MG63 (cell line): Measurements from ENCODE around the gene IFNA6. TPM values are rescaled to one million over a fixed set of nuclear protein-coding genes. Genes with fewer than 3 reads are reported as not detected.

Source experiments
- total RNA-seq: library from RNA; depleted of rRNA; stranded (reverse); fragments of >200 nt; shearing (Covaris generic); gene quantifications from 2 replicates; pipeline ENCODE4 v1.2.3, GENCODE V29; 2014; ENCODE audit warnings: low replicate concordance; rRNA removed

The IFNA6 gene
- total RNA-seq, 1 experiment from 2014 or later: not detected

Other genes with a start within 250 kb of the IFNA6 start
- not detected in 2 replicates for gene IFNW1, start 209.1 kb downstream of the IFNA6 start, total RNA-seq
- not detected in 2 replicates for gene IFNA21, start 184.2 kb downstream of the IFNA6 start, total RNA-seq
- gene IFNA4, start 163.3 kb downstream of the IFNA6 start, total RNA-seq: not detected in 2 replicates
- gene IFNA7, start 148.7 kb downstream of the IFNA6 start, total RNA-seq: not detected in 2 replicates
- not detected in 2 replicates for gene IFNA10, start 143.7 kb downstream of the IFNA6 start, total RNA-seq
- not detected in 2 replicates for gene IFNA16, start 133.6 kb downstream of the IFNA6 start, total RNA-seq
- gene IFNA17, start 122.7 kb downstream of the IFNA6 start, total RNA-seq: not detected in 2 replicates
- not detected in 2 replicates for gene IFNA14, start 110.9 kb downstream of the IFNA6 start, total RNA-seq
- gene IFNA5, start 45.6 kb downstream of the IFNA6 start, total RNA-seq: not detected in 2 replicates
- gene KLHL9, start 15.5 kb downstream of the IFNA6 start, total RNA-seq: 46.6 and 58.6 TPM in 2 replicates
- not detected in 2 replicates for gene IFNA13, start 17.2 kb upstream of the IFNA6 start, total RNA-seq
- gene IFNA2, start 34.5 kb upstream of the IFNA6 start, total RNA-seq: not detected in 2 replicates
- not detected in 2 replicates for gene IFNA8, start 58.2 kb upstream of the IFNA6 start, total RNA-seq
- not detected in 2 replicates for gene IFNA1, start 89.6 kb upstream of the IFNA6 start, total RNA-seq
- gene IFNE, start 131.4 kb upstream of the IFNA6 start, total RNA-seq: 0.92 TPM in 1 of 2 replicates, not detected in the other